ENCODE data around the gene LRRC61.

LRRC61 gene

GRCh38 chr7:150373049-150373801 lies 50.1 kb downstream of the LRRC61 start:
- no peak overlapping the region for H3K9ac ChIP-seq (ENCODE audit: low read length)
- no peaks in the 10 kb centered on the region for H3K27me3 ChIP-seq (ENCODE audit: low read length)
- no peaks in the 10 kb centered on the region for H3K9me2 ChIP-seq (replicated peaks; ENCODE audit: insufficient read depth, low read length)
- no peaks in the 10 kb centered on the region for H3K36me3 ChIP-seq (ENCODE audit: low read length)
- H3K4me2 ChIP-seq (ENCODE audit: low read depth, low read length, poor library complexity, severe bottlenecking): no peak overlapping the region
- H3F3A ChIP-seq (ENCODE audit: insufficient read depth): peaks cover 17% of the 10 kb centered on the region
- no peaks in the 10 kb centered on the region for H4K20me1 ChIP-seq (ENCODE audit: low read depth, low read length)
- no peak overlapping the region for H3K4me3 ChIP-seq (ENCODE audit: insufficient read depth, low read length, poor library complexity, severe bottlenecking)
- no peaks in the 10 kb centered on the region for H3K9me3 ChIP-seq (ENCODE audit: insufficient read depth, low read length)
- H2AFZ ChIP-seq (ENCODE audit: low read depth, low read length, severe bottlenecking): no peak overlapping the region
- no peak for TF ChIP-seq EZH2phosphoT487 (conservative IDR thresholded peaks at IDR 0.05; ENCODE audit: low read length)
- no peak for TF ChIP-seq CTCF (IDR thresholded peaks at IDR 0.05; ENCODE audit: insufficient read depth, low read length, poor library complexity, severe bottlenecking)
- H3K79me2 ChIP-seq (ENCODE audit: insufficient read depth, low read length): no peaks in the 10 kb centered on the region
- H3K27ac ChIP-seq (ENCODE audit: low read depth, low read length): no peak overlapping the region

GRCh38 chr7:150374026-150374425 lies 50.9 kb downstream of the LRRC61 start:
- Histone ChIP-seq H3K27me3 (ENCODE audit: low read length) (no peaks in the 10 kb centered on the region), H3F3A (ENCODE audit: insufficient read depth) (peaks cover 21% of the 10 kb centered on the region), H3K36me3 (ENCODE audit: low read length) (no peaks in the 10 kb centered on the region), H3K4me2 (ENCODE audit: low read depth, low read length, poor library complexity, severe bottlenecking) (no peak overlapping the region), H2AFZ (ENCODE audit: low read depth, low read length, severe bottlenecking) (no peak overlapping the region), H3K9me3 (ENCODE audit: insufficient read depth, low read length) (no peaks in the 10 kb centered on the region), H3K27ac (ENCODE audit: low read depth, low read length) (no peak overlapping the region), H3K79me2 (ENCODE audit: insufficient read depth, low read length) (no peaks in the 10 kb centered on the region), H3K9me2 (replicated peaks; ENCODE audit: insufficient read depth, low read length) (no peaks in the 10 kb centered on the region), H4K20me1 (ENCODE audit: low read depth, low read length) (no peaks in the 10 kb centered on the region), H3K9ac (ENCODE audit: low read length) (no peak overlapping the region), H3K4me3 (ENCODE audit: insufficient read depth, low read length, poor library complexity, severe bottlenecking) (no peak overlapping the region)
- TF ChIP-seq CTCF (IDR thresholded peaks at IDR 0.05; ENCODE audit: insufficient read depth, low read length, poor library complexity, severe bottlenecking): no peak
- TF ChIP-seq EZH2phosphoT487 (conservative IDR thresholded peaks at IDR 0.05; ENCODE audit: low read length): no peak

- Histone ChIP-seq H3K79me2 (ENCODE audit: insufficient read depth, low read length) (no peaks in the 10 kb centered on the region), H3K9me2 (replicated peaks; ENCODE audit: insufficient read depth, low read length) (no peaks in the 10 kb centered on the region)
These were observed 51.3 kb downstream of the LRRC61 start for GRCh38 chr7:150374472-150374871.

More at GRCh38 chr7:150374472-150374871, 51.3 kb downstream of the LRRC61 start:
- H3K27me3 ChIP-seq (ENCODE audit: low read length): no peaks in the 10 kb centered on the region
- H4K20me1 ChIP-seq (ENCODE audit: low read depth, low read length): no peaks in the 10 kb centered on the region
- H3K4me3 ChIP-seq (ENCODE audit: insufficient read depth, low read length, poor library complexity, severe bottlenecking): no peak overlapping the region
- H3F3A ChIP-seq (ENCODE audit: insufficient read depth): peaks cover 21% of the 10 kb centered on the region
- H2AFZ ChIP-seq (ENCODE audit: low read depth, low read length, severe bottlenecking): no peak overlapping the region
- H3K27ac ChIP-seq (ENCODE audit: low read depth, low read length): no peak overlapping the region
- H3K9ac ChIP-seq (ENCODE audit: low read length): no peak overlapping the region
- no peak overlapping the region for H3K4me2 ChIP-seq (ENCODE audit: low read depth, low read length, poor library complexity, severe bottlenecking)
- no peaks in the 10 kb centered on the region for H3K9me3 ChIP-seq (ENCODE audit: insufficient read depth, low read length)
- TF ChIP-seq EZH2phosphoT487 (conservative IDR thresholded peaks at IDR 0.05; ENCODE audit: low read length) (no peak), CTCF (IDR thresholded peaks at IDR 0.05; ENCODE audit: insufficient read depth, low read length, poor library complexity, severe bottlenecking) (no peak)
- H3K36me3 ChIP-seq (ENCODE audit: low read length): no peaks in the 10 kb centered on the region

Data from SU-DHL-6 (cell line).